ENCODE data around the gene EDNRA. TPM values are rescaled to one million over a fixed set of nuclear protein-coding genes. Genes with fewer than 3 reads are reported as not detected.

Gene EDNRA
- total and polyA plus RNA-seq, 2 donors (not counting 3 experiments of a cell fraction or from before 2014, with no cell fraction given), result 0.01 TPM; not detected in 1

- POLR2A ChIA-PET, result no interaction called here
Measured at GRCh38 chr4:147492761-147493160, 11.9 kb downstream of the EDNRA start.

More at GRCh38 chr4:147492761-147493160, 11.9 kb downstream of the EDNRA start:
- peaks cover 0 to 6% of the 10 kb centered on the region in 2 experiments for H3K27me3 ChIP-seq (ENCODE audit: control insufficient read depth in 2 of 2, insufficient read depth in 2 of 2, low read length in 2 of 2)
- dilution Hi-C loops (cut with MboI; ENCODE audit: extremely low pct_ligation_motif_present, low sequenced_read_pairs) (no loop called here), intact Hi-C loops (cut with micrococcal nuclease) (no loop called here)
- H3K4me2 ChIP-seq (ENCODE audit: insufficient read depth, low read length), result no peak overlapping the region
- no peak overlapping the region for H3K4me3 ChIP-seq (replicated peaks in 1 of 3; ENCODE audit: insufficient read depth in 1 of 3, low read depth in 1 of 3, low read length in 3 of 3)
- FAIRE-seq (no peak), DNase-seq (ENCODE audit: low read depth, low spot score) (peak; percentile 36)
- H3K27ac ChIP-seq (ENCODE audit: insufficient read depth, low read depth, low read length), result no peak overlapping the region
- no peak overlapping the region for H2AFZ ChIP-seq (ENCODE audit: low read depth, low read length)
- H3K36me3 ChIP-seq (ENCODE audit: control insufficient read depth in 2 of 2, extremely low read depth in 1 of 2, insufficient read depth in 2 of 2, low read length in 2 of 2), result no peaks in the 10 kb centered on the region
- no peaks in the 10 kb centered on the region for H4K20me1 ChIP-seq (replicated peaks; ENCODE audit: control insufficient read depth, extremely low read depth, insufficient read depth, low read length)
- H3K9ac ChIP-seq (replicated peaks; ENCODE audit: extremely low read depth, insufficient read depth, low read length), result no peak overlapping the region
- no peaks in the 10 kb centered on the region for H3K9me3 ChIP-seq (replicated peaks; ENCODE audit: control insufficient read depth, insufficient read depth, low read length)
- H3K79me2 ChIP-seq (ENCODE audit: control insufficient read depth, insufficient read depth, low read length), result no peaks in the 10 kb centered on the region
- no peaks in the 10 kb centered on the region for H3K9me1 ChIP-seq (replicated peaks; ENCODE audit: control insufficient read depth, extremely low read depth, insufficient read depth, low read length)
- CTCF ChIA-PET, result no interaction called here
- no peak for TF ChIP-seq JUN (IDR thresholded peaks at IDR 0.05; ENCODE audit: borderline replicate concordance, insufficient read depth, insufficient read length, low read depth)
- TF ChIP-seq POLR2A (IDR thresholded peaks at IDR 0.05; ENCODE audit: low read depth, low read length), result no peak
- no peak for TF ChIP-seq MAX (IDR thresholded peaks at IDR 0.05; ENCODE audit: insufficient read depth, insufficient read length)
- TF ChIP-seq CTCF (IDR thresholded peaks at IDR 0.05; ENCODE audit: extremely low read depth in 1 of 2, insufficient read depth in 1 of 2, low read depth in 1 of 2, low read length in 2 of 2), result no peak
- TF ChIP-seq FOS (IDR thresholded peaks at IDR 0.05; ENCODE audit: borderline replicate concordance, insufficient read depth, low read length), result no peak
- TF ChIP-seq GATA2 (IDR thresholded peaks at IDR 0.05; ENCODE audit: insufficient read depth, insufficient read length, low read depth, low read length), result no peak
- TF ChIP-seq POLR2AphosphoS5 (IDR thresholded peaks at IDR 0.05; ENCODE audit: insufficient read depth, low read depth, low read length), result no peak
- no peak for TF ChIP-seq EZH2 (IDR thresholded peaks at IDR 0.05; ENCODE audit: borderline replicate concordance, low read depth, low read length, severe bottlenecking)
- TF ChIP-seq MYC (IDR thresholded peaks at IDR 0.05; ENCODE audit: low read depth, low read length), result no peak
- peaks cover 3% of the 10 kb centered on the region for H3K4me1 ChIP-seq (ENCODE audit: control insufficient read depth, extremely low read depth, insufficient read depth, low read length)
- no TSS peak for BruUV-seq (replicated peaks)
